ENCODE measurements around the gene RIOK2. TPM values are rescaled to one million over a fixed set of nuclear protein-coding genes. Genes with fewer than 3 reads are reported as not detected.

Gene RIOK2
- total and polyA plus RNA-seq, 2 of the 8 experiments (the other 6 are each of a cell fraction or from before 2014, with no cell fraction given): 5.4 to 35.0 TPM

DNA sequence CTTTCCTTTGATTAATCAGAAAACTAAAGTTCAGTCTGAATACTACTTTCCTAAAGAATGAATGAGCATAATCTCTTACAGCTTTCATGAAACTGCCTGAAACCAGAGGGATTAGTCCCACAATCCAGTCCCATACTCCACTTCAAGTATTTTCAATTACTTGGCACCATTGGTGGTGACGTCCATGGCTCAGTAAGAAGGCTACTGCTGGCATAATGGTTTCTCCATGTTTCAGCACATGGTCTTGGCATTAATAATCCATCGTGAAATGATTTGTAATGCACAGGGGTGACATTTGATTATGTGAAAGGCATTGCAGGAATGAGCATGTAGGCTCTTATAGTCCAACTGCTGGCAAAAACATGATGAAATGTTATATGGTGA lies 64.0 kb downstream of the RIOK2 start:
- Histone ChIP-seq H2BK5ac (ENCODE audit: low read depth, low read length) (no peak overlapping the region), H3K56ac (replicated peaks; ENCODE audit: insufficient read length, low read depth, low read length) (no peak overlapping the region), H3K23me2 (ENCODE audit: low read depth, low read length) (no peaks in the 10 kb centered on the region), H2BK12ac (ENCODE audit: low read depth, low read length) (no peak overlapping the region), H3K4ac (replicated peaks; ENCODE audit: insufficient read length, low read depth, low read length) (no peak overlapping the region), H3K9ac (replicated peaks in 1 of 4; ENCODE audit: extremely low read depth in 1 of 4, low read depth in 3 of 4, low read length in 3 of 4) (no peak overlapping the region), H3K4me3 (ENCODE audit: extremely low read depth in 1 of 4, insufficient read depth in 2 of 4, low read depth in 3 of 4, low read length in 4 of 4) (no peak overlapping the region), H3K4me1 (replicated peaks in 1 of 4; ENCODE audit: control insufficient read depth in 3 of 4, insufficient read depth in 4 of 4, low read length in 3 of 4) (no peaks in the 10 kb centered on the region), H2BK15ac (ENCODE audit: low read length) (no peak overlapping the region), H4K8ac (ENCODE audit: extremely low read depth, insufficient read depth, low read length) (no peak overlapping the region), H3K79me2 (ENCODE audit: control insufficient read depth in 1 of 2, insufficient read depth in 2 of 2, low read length in 2 of 2) (no peaks in the 10 kb centered on the region), H3K18ac (ENCODE audit: extremely low read depth, low read length) (no peak overlapping the region), H3K36me3 (ENCODE audit: control insufficient read depth in 2 of 4, insufficient read depth in 4 of 4, low read length in 3 of 4) (no peaks in the 10 kb centered on the region; a peak in 1 of 8 replicates), H3K27me3 (replicated peaks in 1 of 4; ENCODE audit: control insufficient read depth in 3 of 4, extremely low read depth in 1 of 4, insufficient read depth in 3 of 4, low read length in 3 of 4) (no peaks in the 10 kb centered on the region), H4K91ac (replicated peaks; ENCODE audit: insufficient read length, low read length) (no peak overlapping the region), H3K27ac (ENCODE audit: low read depth, low read length) (no peak overlapping the region), H4K5ac (ENCODE audit: insufficient read length, low read depth, low read length) (no peak overlapping the region), H3K14ac (ENCODE audit: insufficient read length) (no peak overlapping the region), H2AFZ (ENCODE audit: low read length) (no peak overlapping the region), H3K23ac (ENCODE audit: insufficient read length) (no peak overlapping the region), H4K20me1 (replicated peaks in 1 of 2; ENCODE audit: control insufficient read depth in 1 of 2, insufficient read depth in 2 of 2, low read length in 2 of 2) (no peaks in the 10 kb centered on the region), H2BK20ac (ENCODE audit: low read length) (no peak overlapping the region), H2BK120ac (replicated peaks; ENCODE audit: low read depth, low read length) (no peak overlapping the region), H2AK5ac (ENCODE audit: low read depth, low read length) (no peak overlapping the region), H3K9me3 (ENCODE audit: insufficient read depth in 2 of 2, low read depth in 1 of 2, low read length in 1 of 2) (no peaks in the 10 kb centered on the region), H3K4me2 (ENCODE audit: insufficient read depth in 1 of 2, low read depth in 2 of 2, low read length in 2 of 2) (no peak overlapping the region), H3K79me1 (ENCODE audit: low read depth, low read length) (no peaks in the 10 kb centered on the region)
- ChIA-PET CTCF (ENCODE audit: partially characterized antibody) (interaction anchor here (1.3 kb wide), 1 partner anchor 24 kb away, joined by 5 read pairs; no protein-coding TSS in a partner anchor), POLR2A (ENCODE audit: partially characterized antibody) (no interaction called here)
- FAIRE-seq: no peak
- TF ChIP-seq PHF8 (conservative IDR thresholded peaks at IDR 0.05; ENCODE audit: low read depth, low read length) (no peak), CBX5 (IDR thresholded peaks at IDR 0.05; ENCODE audit: low read depth, low read length) (no peak), SIN3A (conservative IDR thresholded peaks at IDR 0.05 in 1 of 2, IDR thresholded peaks at IDR 0.05 in 1 of 2; ENCODE audit: low read depth in 1 of 2, low read length in 2 of 2) (no peak), TCF12 (IDR thresholded peaks at IDR 0.05; ENCODE audit: low read depth, low read length) (no peak), MAFK (IDR thresholded peaks at IDR 0.05; ENCODE audit: low read depth, low read length) (no peak)
- 83% methylated on average over 2 of the region's 2 CpGs; no CpG with 5 or more reads in 1 of the 2 experiments for WGBS, 2 experiments (ENCODE audit: extremely low coverage in 1 of 2, insufficient coverage in 1 of 2, insufficient read length in 1 of 2, insufficient replicate concordance in 2 of 2, low coverage in 1 of 2, low lambda C conversion rate in 2 of 2, missing lambda C conversion rate in 1 of 2)
- DNase-seq (ENCODE audit: low read depth in 1 of 2, low spot score in 2 of 2): no peak
